Measurements from ENCODE around the gene FGG.

Gene FGG

DNA sequence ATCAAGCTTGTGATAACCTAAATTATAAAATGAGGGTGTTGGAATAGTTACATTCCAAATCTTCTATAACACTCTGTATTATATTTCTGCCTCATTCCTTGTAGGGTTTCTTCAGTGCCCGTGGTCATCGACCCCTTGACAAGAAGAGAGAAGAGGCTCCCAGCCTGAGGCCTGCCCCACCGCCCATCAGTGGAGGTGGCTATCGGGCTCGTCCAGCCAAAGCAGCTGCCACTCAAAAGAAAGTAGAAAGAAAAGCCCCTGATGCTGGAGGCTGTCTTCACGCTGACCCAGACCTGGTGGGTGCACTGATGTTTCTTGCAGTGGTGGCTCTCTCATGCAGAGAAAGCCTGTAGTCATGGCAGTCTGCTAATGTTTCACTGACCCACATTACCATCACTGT is 46.8 kb downstream of the FGG start:
- no peaks in the 10 kb centered on the region for H3K4me1 Mint-ChIP-seq (ENCODE audit: low read depth)
- no peak for DNase-seq (ENCODE audit: low spot score)
- no peak overlapping the region for H3K4me3 Mint-ChIP-seq
- no peaks in the 10 kb centered on the region for H3K9me3 Mint-ChIP-seq
- no peak overlapping the region for H3K27ac Mint-ChIP-seq
- H3K27me3 Mint-ChIP-seq (ENCODE audit: low read depth) = peaks cover 4% of the 10 kb centered on the region
- no peaks in the 10 kb centered on the region for H3K36me3 Mint-ChIP-seq (ENCODE audit: low read depth)

DNA sequence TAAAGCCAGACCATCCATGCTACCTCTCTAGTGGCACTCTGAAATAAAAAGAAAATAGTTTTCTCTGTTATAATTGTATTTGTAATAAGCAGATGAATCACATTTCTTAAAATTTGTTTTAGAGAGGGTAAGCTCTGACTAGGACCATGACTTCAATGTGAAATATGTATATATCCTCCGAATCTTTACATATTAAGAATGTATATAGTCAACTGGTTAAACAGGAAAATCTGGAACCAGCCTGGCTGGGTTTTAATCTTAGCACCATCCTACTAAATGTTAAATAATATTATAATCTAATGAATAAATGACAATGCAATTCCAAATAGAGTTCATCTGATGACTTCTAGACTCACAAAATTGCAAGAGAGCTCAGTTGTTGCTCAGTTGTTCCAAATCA is 48.1 kb downstream of the FGG start:
- H3K36me3 Mint-ChIP-seq (ENCODE audit: low read depth) = no peaks in the 10 kb centered on the region

DNA sequence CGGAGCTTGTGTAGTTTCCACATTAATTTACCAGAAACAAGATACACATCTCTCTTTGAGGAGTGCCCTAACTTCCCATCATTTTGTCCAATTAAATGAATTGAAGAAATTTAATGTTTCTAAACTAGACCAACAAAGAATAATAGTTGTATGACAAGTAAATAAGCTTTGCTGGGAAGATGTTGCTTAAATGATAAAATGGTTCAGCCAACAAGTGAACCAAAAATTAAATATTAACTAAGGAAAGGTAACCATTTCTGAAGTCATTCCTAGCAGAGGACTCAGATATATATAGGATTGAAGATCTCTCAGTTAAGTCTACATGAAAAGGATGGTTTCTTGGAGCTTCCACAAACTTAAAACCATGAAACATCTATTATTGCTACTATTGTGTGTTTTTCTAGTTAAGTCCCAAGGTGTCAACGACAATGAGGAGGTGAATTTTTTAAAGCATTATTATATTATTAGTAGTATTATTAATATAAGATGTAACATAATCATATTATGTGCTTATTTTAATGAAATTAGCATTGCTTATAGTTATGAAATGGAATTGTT is 49.7 kb downstream of the FGG start, which contains the start of gene FGB:
FGB (plus strand) TSS at position 315 of the 558 bp plus-strand sequence; CDS start at position 323, 8 bp downstream.
- Mint-ChIP-seq H3K36me3 (ENCODE audit: low read depth) (no peaks in the 10 kb centered on the region), H3K27ac (no peak within 1 kb of the TSS), H3K9me3 (no peaks in the 10 kb centered on the region), H3K4me1 (ENCODE audit: low read depth) (no peaks in the 10 kb centered on the region), H3K4me3 (no peak within 1 kb of the TSS), H3K27me3 (ENCODE audit: low read depth) (peaks cover 4% of the 10 kb centered on the region)
- no peak for DNase-seq (ENCODE audit: low spot score)

More for the DNA sequence above, 48.1 kb downstream of the FGG start:
- H3K4me1 Mint-ChIP-seq (ENCODE audit: low read depth) = no peaks in the 10 kb centered on the region
- no peak for DNase-seq (ENCODE audit: low spot score)
- H3K27ac Mint-ChIP-seq = no peak overlapping the region
- H3K4me3 Mint-ChIP-seq = no peak overlapping the region
- no peaks in the 10 kb centered on the region for H3K9me3 Mint-ChIP-seq
- peaks cover 4% of the 10 kb centered on the region for H3K27me3 Mint-ChIP-seq (ENCODE audit: low read depth)

DNA sequence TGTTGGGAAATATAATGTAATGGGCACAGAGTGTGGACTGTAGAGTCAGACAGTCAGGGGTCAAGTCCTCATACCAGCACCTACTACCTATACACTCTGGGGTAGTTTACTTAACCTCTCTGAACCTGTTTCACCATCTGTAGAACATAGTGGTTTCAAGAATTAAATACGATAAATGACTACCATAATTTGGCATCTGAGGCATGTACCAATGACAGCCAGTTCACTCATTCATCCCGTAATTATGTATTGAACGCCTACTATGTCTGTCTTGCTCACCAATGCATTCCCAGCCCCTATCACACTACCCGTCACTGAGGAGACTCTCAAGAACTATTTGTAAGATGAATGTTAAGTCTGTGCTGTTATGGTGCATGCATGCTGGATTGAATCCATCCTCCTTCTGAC is 51.6 kb downstream of the FGG start:
- H3K4me1 Mint-ChIP-seq (ENCODE audit: low read depth) = no peaks in the 10 kb centered on the region
- DNase-seq (ENCODE audit: low spot score) = no peak
- H3K27me3 Mint-ChIP-seq (ENCODE audit: low read depth) = peaks cover 4% of the 10 kb centered on the region
- no peaks in the 10 kb centered on the region for H3K9me3 Mint-ChIP-seq
- H3K36me3 Mint-ChIP-seq (ENCODE audit: low read depth) = no peaks in the 10 kb centered on the region
- no peak overlapping the region for H3K27ac Mint-ChIP-seq
- no peak overlapping the region for H3K4me3 Mint-ChIP-seq

DNA sequence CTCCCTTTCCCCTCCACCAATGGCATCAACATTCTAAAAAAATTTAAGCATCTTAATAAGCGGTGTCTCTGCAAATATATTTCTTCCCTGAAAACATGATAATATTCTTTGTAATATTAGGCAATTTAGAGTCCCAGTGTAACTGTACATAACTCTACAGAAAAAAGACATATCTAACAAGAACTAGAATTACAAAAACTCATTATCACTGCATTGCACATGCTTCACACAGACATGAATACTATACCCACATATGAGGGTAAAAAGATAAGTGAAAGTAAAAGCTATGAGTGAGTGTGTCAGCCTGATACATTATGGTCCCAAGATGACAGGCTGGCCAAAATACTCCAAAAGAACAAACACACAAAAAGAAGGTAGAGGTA is 52.0 kb downstream of the FGG start:
- no peak for DNase-seq (ENCODE audit: low spot score)
- Mint-ChIP-seq H3K4me3 (no peak overlapping the region), H3K4me1 (ENCODE audit: low read depth) (no peaks in the 10 kb centered on the region), H3K27ac (no peak overlapping the region), H3K27me3 (ENCODE audit: low read depth) (peaks cover 4% of the 10 kb centered on the region), H3K36me3 (ENCODE audit: low read depth) (no peaks in the 10 kb centered on the region), H3K9me3 (no peaks in the 10 kb centered on the region)

DNA sequence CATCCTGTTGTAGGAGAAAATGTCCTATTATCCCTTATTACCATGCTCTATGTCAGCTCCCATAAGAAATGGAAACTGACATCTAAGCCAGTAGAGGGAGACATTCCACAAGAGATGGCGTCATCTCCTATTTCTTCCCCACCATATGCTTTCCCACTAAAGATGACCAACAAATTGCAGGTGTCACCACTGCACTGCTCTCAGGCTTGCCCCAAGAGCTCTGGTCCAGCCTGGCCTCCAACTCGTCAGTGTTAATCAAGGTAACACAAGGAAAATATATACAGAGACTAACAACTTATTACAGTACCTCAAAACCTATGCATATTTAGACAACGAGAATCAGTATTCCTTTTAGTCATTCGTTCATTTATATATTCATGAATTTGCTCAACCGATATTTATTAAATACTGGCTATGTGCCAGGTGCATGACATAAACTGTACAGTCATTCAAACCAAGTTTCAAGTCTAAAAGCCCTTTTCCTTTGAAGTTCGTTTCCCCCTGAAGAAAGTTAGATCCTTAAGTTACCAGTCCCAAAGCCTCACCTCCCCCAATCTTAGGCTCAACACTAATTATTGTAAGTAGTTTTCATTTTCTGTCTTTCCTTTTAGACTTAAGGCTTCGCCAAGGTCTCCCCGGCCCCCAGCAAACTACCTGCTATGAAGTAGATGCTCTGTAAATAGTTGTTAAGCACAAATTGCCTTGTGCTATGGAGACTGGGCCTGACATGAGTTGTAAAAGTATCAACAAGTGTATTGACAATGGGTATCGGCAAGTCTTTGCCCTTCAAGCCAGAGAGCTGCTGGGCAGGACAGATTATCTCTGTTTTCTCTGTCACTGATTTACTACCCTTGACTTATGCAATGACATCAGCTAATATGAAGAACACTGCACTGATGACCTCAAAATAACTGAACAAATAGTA is 52.7 kb downstream of the FGG start:
- Mint-ChIP-seq H3K27ac (no peak overlapping the region), H3K4me3 (no peak overlapping the region), H3K9me3 (no peaks in the 10 kb centered on the region), H3K36me3 (ENCODE audit: low read depth) (no peaks in the 10 kb centered on the region), H3K27me3 (ENCODE audit: low read depth) (peaks cover 4% of the 10 kb centered on the region), H3K4me1 (ENCODE audit: low read depth) (no peaks in the 10 kb centered on the region)
- DNase-seq (ENCODE audit: low spot score) = no peak

DNA sequence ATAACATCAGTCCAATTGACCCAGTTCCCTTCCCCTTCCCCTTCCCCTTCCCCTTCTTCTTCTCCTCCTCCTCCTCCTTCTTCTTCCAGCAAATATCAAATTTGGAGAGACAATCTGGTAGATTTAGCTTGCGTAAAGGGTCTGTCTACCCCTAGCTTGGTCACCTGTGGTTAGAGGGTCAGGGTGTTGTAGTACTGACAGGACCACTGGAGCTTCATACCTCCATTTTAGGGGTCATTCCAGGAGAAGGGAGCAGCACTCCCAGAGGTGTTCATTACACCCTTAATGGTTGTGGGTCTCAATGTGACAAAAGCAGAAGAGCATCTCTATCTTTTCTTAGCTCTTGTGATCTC is 53.3 kb downstream of the FGG start:
- H3K27me3 Mint-ChIP-seq (ENCODE audit: low read depth) = peaks cover 4% of the 10 kb centered on the region
- no peaks in the 10 kb centered on the region for H3K9me3 Mint-ChIP-seq
- H3K27ac Mint-ChIP-seq = no peak overlapping the region
- H3K36me3 Mint-ChIP-seq (ENCODE audit: low read depth) = no peaks in the 10 kb centered on the region
- DNase-seq (ENCODE audit: low spot score) = no peak
- no peak overlapping the region for H3K4me3 Mint-ChIP-seq
- H3K4me1 Mint-ChIP-seq (ENCODE audit: low read depth) = no peaks in the 10 kb centered on the region

Measured in T-helper 2 cell treated with Interferon-gamma antibody and Interleukin-4, amounts not matched to agents 5 μg/mL and 100 μg/mL, for 36 hours (primary cell).